GM12865 (cell line): ENCODE results near the gene CHRNG.

Experiments used
- DNase-seq: peaks from one replicate; pipeline ENCODE4 v3.0.0; 2010; ENCODE audit warnings: low read depth
- H3K4me3 ChIP-seq: 2 replicates; pipeline ENCODE4 v1.5.1; 2011; ENCODE audit warnings: mild to moderate bottlenecking, low read depth, low read length, control low read depth
- TF ChIP-seq, protein P1 (sequence below): IDR thresholded peaks from 2 replicates; pipeline ENCODE4 v1.5.1; 2011; ENCODE audit warnings: low read length, control low read depth, low read depth, inconsistent platforms; ENCODE audit not compliant: insufficient read depth; ENCODE audit errors: missing control alignments

Gene CHRNG

DNA sequence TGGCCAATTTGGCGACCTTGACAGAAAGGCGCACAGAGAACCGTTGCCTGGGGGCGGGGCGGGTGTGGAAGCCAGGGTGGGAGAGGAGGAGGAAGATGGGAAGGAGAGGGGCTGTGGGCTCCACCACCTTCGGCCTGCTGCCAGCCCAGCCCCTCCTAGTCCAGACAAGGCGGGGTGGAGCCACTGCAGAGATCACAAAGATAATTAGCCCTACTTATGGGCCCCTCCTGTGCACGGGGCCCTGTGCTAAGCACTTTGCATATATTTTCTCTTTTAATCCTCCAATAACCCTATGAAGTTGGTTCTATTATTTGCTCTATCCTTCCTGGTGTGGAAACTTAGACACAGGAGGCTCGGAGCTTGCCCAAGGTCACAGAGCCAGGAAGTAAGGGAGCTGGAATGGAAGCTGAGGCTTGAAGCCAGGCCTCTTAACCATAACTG, 38.1 kb upstream of the CHRNG start:
- TF ChIP-seq, protein P1, sequence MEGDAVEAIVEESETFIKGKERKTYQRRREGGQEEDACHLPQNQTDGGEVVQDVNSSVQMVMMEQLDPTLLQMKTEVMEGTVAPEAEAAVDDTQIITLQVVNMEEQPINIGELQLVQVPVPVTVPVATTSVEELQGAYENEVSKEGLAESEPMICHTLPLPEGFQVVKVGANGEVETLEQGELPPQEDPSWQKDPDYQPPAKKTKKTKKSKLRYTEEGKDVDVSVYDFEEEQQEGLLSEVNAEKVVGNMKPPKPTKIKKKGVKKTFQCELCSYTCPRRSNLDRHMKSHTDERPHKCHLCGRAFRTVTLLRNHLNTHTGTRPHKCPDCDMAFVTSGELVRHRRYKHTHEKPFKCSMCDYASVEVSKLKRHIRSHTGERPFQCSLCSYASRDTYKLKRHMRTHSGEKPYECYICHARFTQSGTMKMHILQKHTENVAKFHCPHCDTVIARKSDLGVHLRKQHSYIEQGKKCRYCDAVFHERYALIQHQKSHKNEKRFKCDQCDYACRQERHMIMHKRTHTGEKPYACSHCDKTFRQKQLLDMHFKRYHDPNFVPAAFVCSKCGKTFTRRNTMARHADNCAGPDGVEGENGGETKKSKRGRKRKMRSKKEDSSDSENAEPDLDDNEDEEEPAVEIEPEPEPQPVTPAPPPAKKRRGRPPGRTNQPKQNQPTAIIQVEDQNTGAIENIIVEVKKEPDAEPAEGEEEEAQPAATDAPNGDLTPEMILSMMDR: no peak
- no peak overlapping the region for H3K4me3 ChIP-seq
- no peak for DNase-seq

DNA sequence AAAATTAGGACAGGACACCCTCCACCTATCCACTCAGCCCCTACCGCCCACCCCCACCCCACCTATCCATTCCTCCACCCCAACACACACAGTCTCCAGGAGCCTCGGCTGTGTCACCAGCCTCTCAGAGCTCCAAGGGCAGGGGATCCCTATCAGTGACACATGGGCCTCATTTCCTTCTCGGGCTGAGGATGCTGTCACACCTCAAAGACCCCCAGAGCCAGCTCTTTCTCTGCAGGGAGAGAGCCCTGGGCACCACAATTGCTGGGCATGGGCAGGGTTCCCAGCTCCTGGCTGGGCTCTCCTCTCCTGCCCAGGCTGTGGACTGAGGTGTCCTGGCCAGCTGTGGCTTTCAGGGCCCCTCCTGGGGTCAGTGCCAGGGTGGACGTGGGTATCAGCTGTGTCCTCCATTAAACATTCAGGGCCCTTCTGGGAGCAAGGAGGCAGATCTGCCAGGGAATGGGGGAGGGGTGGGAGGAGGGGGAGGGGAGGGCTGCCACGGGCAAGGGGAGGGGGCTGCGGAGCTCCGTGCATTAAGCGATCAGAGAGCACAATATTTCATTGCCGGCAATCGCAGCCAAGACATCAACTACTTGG, 37.6 kb upstream of the CHRNG start:
- no peak overlapping the region for H3K4me3 ChIP-seq
- TF ChIP-seq, protein P1: no peak
- no peak for DNase-seq

DNA sequence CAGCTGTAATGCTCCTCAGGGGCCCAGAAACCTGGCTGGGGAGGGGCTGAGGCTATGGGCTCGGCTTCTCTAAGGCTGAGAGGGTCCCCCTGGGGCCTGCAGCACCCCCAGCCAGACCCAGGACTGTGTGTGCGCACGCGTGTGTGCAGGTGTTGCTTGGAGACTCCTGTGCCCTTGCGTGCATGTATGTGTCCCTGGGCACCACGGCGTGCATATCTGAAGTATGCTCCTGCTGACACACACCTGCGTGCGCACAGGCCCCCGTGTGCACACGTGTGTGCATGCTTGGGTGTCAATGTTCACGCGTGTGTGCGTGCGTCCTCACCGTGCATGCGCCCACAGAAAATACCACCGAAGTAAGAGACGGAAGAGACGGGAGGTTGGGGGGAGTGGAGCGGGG, 37.0 kb upstream of the CHRNG start:
- no peak overlapping the region for H3K4me3 ChIP-seq
- TF ChIP-seq, protein P1: no peak
- no peak for DNase-seq

DNA sequence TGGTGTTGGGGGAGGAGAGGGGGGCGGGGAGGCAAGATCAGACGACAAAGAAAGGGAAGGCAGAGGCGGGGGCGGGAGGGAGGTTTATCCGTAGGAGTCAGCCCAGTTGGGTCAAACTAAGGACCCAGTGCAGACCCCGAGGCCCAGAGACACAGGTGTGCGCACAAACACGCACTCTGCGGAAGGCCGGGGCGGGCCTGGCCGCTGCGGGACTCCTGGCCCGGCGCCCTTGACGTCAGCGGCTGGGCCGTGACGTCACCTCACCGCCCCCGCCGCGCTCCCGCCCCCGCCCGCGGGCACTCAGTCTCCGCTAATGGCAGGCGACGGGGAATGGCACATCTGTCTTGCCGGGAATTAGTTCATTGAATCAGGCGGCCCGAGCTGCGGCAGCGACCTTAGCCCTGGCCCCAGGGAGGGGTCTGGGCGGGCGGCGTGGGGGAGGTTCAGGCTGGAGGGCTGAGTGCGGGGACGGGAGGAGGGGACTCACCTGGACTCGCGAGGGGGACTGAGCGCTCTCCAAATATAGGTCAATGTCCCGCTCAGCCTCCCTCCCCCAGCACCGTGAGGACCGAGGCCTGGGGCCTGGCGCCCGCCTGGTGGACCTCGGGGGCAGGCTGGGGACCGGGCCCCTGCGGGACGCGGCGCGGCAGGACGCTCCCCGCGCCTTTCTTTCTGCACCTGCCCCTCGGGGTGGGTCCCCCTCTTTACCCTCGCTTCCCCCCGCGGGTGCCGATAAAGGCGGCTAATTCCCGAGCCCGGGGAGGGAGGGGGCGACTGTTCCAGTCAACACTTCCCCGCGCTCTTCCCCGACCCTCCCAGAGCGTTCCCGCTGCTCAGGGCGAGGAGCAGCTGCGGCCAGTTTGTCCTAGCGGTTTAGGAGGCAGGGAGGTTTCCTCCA, 36.3 kb upstream of the CHRNG start:
- no peak for DNase-seq
- H3K4me3 ChIP-seq: no peak overlapping the region
- TF ChIP-seq, protein P1: no peak

DNA sequence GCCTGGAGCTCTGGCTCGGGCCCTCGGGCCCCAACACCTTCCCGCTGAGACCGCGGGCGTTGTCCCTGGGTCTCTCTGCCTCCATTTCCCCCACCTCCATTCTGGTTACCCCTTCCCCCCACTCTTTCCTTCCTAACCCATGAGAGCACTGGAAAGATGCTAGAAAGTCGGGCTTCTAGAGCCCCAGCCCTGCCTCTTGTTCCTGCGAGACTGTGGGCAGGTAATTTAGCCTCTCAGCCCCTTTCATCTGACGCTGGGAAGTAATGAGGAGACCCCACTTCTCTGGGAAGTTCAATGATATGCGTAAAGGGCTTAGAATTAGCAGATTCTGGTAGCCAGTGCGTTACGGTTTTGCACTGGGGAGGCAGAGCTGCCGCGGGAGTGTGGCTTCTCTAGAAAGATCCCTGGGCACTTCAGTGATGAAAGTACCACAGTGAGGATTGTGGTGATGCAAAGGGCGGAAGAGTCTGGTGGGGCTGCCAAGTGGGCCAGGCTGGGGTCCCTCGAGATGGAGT, 35.6 kb upstream of the CHRNG start:
- H3K4me3 ChIP-seq: no peak overlapping the region
- TF ChIP-seq, protein P1: no peak

DNA sequence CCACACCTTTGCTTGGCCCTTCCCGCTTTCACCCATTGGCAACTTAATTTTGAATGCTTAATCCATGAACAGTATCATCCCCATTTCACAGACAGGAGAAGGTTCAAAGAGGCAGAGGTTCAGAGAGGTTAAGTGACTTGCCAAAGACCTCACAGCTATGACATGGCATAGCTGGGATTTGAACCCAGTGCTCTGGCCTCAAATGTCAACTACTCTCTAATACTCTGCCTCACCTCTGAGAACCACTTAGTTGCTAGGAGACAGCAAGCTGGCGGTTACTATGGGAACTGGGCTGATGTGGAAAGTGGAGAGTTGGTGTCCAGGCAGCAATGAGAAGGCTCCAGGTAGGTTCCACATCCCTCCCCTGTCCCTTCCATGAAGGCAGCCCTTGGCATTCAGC, 35.1 kb upstream of the CHRNG start:
- no peak overlapping the region for H3K4me3 ChIP-seq
- no peak for DNase-seq
- TF ChIP-seq, protein P1: no peak

More for the DNA sequence above, 35.6 kb upstream of the CHRNG start:
- DNase-seq: no peak
